ENCODE results near the gene PACS1.

DNA sequence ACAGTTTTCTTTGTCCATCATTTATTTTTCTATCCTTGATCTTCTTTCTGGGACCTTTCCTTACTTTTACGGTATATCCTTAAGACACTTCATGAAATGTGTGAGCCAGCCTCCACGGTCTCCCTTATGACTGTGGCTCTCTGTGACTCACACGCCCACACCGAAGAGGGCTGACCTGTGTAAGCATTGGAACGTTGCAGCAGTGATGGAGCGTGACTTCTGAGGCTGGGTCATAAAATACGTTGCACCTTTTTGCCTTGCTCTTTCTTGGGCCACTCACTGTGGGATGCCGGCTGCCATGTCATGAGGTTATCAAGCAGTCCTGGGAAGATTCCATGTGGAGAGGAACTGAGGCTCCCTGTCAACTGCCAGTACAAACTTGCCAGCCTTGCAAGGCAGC is 102.1 kb downstream of the PACS1 start:
- TF ChIP-seq, protein P1, sequence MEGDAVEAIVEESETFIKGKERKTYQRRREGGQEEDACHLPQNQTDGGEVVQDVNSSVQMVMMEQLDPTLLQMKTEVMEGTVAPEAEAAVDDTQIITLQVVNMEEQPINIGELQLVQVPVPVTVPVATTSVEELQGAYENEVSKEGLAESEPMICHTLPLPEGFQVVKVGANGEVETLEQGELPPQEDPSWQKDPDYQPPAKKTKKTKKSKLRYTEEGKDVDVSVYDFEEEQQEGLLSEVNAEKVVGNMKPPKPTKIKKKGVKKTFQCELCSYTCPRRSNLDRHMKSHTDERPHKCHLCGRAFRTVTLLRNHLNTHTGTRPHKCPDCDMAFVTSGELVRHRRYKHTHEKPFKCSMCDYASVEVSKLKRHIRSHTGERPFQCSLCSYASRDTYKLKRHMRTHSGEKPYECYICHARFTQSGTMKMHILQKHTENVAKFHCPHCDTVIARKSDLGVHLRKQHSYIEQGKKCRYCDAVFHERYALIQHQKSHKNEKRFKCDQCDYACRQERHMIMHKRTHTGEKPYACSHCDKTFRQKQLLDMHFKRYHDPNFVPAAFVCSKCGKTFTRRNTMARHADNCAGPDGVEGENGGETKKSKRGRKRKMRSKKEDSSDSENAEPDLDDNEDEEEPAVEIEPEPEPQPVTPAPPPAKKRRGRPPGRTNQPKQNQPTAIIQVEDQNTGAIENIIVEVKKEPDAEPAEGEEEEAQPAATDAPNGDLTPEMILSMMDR (IDR thresholded peaks at IDR 0.05; ENCODE audit: low read depth, low read length) = no peak
- TF ChIP-seq EZH2phosphoT487 (IDR thresholded peaks at IDR 0.05; ENCODE audit: low read depth) = no peak
